T47D (cell line): ENCODE results near the gene RNF20.
"Not testable (repeated sequence)": the region's sequence is repeated elsewhere in the genome, so short reads cannot be mapped to it uniquely, and the experiment has no call there.

Source experiments
- DNase-seq, 2 experiments: peaks; one replicate each; pipeline versions ENCODE4 v3.0.0 to v3.0.0-alpha.2; 2011 to 2012; ENCODE audit warnings: low read depth in 1 of 2, low spot score in 1 of 2
- JUND ChIP-seq: IDR thresholded peaks from 2 replicates; pipeline ENCODE4 v1.6.1; 2012; ENCODE audit warnings: low read depth
- in situ Hi-C: cut with HindIII; loops from 2 replicates; pipeline ENCODE4 v1.10.0; 2016; ENCODE audit warnings: low sequenced_read_pairs, low pct_unique_long_range_greater_than_20kb

RNF20 gene

DNA sequence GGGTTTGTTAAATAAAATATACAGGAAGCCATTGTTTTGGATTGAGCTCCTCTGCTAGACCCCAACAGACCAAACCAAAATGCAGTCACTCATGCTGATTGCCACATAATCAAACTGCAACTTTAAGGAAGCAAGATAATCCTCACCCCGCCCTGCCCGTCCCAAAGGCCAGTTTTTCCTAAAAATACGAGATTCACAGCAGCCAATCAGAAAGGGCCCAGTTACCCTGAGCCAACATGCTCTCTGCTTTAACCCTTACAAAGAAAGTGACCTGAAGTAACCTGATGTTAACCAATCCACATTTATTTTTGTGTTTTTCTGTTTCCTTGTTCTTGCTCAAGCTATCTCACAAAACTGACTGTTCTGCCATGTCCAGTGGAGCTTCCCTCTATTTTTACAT is 21.5 kb upstream of the RNF20 start:
- in situ Hi-C loops, result no loop called here
- DNase-seq, result no peak
- TF ChIP-seq JUND, result no peak

DNA sequence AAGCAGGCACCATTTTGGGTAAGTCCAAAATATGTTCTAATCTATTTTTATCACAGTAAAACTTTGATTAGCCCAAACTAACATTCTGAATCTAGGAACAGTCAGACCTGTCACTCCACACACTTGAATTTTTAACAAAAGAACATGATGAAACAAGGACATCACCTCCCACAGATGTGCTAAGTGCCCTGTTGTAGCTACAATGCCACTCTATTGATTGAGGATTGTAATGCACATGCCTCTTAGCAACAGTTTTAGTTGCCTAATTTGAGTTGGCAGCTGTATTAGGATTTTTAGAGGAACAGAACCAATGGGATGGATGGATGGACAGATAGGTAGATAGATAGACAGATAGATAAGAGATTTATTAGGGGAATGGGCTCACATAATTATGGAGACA is 20.3 kb upstream of the RNF20 start:
- in situ Hi-C loops, result no loop called here
- DNase-seq, result no peak
- no peak for TF ChIP-seq JUND

DNA sequence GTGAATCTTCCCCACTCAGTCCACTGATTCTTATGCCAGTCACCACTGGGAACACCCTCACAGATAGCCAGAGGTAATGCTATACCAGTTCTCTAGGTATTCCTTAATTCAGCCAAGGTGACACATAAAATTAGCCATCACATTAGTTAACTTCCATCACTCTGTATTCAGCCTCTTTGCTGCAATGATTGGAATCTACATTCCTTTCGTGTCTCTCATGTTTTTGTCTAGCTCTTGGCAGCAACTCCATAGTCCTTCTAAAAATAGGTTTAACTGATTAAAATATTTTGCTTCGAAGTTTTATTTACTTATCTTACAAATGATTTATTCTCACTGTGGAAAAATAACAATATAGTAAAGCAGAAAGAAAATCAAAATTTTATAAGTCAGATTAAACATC is 19.6 kb upstream of the RNF20 start:
- TF ChIP-seq JUND, result no peak
- in situ Hi-C loops, result no loop called here
- DNase-seq, result peak in 1 of 2 experiments; percentile 30

DNA sequence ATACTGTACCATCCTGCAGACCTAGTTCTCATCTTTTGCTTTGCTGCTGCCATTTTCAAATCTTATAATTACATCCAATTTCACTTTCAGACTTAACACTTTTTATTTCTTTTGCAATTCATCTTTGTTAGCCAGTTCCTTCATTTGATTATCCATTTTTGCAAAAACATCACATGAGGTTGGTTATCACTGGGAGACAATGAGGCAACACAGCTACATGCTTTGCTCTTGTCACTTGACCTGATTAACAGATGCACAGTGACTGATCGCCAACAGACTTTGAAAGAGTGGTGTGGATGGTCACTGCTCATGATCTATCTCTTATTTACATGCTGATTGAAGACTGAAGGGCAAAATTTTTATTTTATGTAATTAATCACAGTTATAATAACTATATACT is 17.0 kb upstream of the RNF20 start:
- in situ Hi-C loops, result no loop called here
- DNase-seq, result no peak
- no peak for TF ChIP-seq JUND

DNA sequence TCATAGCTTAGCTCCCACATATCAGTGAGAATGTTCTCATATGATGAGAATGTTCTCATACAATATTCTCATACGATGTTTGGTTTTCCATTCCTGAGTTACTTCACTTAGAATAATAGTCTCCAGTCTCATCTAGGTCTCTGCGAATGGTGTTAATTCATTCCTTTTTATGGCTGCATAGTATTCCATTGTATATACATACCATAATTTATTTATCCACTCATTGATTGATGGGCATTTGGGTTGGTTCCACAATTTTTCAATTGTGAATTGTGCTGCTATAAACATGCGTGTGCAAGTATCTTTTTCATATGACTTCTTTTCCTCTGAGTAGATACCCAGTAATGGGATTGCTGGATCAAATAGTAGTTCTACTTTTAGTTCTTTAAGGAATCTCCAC is 15.2 kb upstream of the RNF20 start:
- in situ Hi-C loops, DNase-seq: not testable (repeated sequence)

DNA sequence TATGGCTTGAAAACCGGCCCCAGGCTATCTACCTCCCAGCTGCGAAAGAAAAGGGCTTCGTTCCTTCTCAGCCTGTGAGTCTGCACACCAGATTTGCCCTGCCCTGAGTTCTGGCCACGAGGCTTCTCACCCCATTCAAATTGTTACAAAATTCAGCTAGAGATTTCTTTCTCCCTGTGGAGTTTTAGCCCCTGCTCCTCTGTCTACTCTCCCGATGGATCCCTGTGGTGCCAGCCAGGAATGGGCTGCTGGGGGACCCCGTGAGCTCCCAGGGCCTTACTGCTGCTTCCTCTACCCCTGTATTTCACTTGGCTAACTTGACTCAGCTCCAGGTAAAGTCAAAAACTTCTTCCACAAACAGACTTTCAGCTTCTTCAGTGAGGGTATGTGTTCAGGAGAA is 9.3 kb upstream of the RNF20 start:
- in situ Hi-C loops, result no loop called here
- TF ChIP-seq JUND, result no peak
- no peak for DNase-seq

DNA sequence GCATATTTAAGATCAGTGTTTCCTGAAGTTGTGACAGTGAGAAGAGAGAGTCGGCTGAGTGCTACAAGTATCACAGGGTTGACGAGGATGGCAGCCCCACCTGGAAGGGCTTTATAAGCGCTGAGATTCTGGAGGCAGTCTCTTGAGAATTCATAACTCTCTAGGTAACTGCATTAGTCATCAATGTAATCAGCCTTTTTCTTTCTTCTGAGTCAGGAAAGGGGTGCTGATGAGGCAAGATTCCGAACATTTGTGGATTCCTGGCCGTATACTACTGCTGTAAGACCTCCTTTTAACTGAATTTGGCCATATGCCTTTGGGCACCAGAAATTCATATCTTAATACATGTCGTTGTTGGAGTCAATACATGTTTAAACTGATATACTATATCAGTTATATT is 6.6 kb upstream of the RNF20 start:
- TF ChIP-seq JUND, result no peak
- DNase-seq, result no peak
- in situ Hi-C loops, result no loop called here

DNA sequence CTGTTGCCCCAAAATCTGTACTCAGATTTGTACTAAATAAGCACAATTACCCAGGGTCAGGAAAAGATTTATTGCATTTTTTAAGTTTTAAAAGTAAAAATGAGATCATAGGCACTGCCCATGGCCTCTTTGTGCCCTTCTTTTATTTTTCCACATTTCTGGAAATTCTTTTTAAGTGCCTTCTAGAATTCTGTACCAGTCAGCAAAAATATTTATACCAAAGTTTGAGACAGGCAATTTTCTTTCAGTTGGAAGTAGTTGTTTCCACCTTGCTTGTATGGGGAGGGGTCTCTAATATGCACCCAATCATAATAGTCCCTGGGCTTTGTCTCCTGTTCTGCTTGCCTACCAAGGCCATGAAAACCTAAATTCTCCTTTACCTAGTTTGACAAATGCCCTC is 5.6 kb upstream of the RNF20 start:
- DNase-seq, result no peak
- in situ Hi-C loops, result no loop called here
- TF ChIP-seq JUND, result no peak

DNA sequence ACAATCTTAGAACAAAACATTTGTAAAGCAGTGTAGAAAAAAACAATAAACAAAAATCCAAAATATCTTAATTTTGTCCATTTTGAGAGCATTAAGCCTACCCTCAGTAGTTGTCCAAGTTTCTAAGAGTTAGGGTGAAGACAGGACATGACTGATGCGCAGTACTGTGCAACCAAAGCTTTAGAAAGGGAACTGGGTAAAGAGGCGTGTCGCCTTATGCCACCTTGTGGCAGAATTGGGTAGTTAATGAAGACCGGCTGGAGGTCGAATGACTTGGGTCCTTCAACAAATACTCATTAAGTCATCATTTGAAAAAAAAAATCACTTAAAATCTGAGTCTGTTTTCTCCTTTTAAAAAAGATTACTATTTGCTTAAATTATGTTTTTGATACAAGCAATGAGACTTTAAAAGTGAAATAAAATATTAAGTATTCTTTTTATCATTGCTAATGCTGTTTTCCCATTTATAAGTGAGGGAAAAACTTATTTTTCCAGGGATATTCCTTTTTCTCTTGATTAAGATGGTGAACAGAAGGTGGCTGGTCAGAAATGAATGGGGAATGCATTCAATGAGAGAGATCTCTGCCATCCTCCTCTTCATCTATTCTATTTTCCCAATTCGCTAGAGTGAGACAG is 3.5 kb upstream of the RNF20 start:
- no peak for TF ChIP-seq JUND
- DNase-seq, result peak in 1 of 2 experiments; percentile 70
- in situ Hi-C loops, result no loop called here

DNA sequence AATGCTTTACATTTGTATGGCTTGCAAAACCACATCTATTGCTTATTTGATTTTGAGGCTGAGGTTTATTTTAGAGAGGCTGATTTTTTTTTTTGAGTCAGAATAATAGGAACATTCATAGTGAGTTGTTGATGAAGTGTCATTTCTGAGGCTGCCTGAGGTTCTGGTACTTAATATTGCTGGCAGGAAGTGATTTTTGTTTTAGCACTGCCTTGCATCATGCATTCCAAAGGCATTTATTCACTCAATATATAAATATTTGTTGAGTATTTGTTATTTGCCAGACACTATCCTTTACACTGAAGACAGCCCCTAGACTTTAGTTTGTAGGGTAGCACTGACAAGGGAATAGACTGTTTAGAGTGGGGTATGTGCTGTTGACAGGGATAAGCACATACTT is 2.7 kb downstream of the RNF20 start:
- DNase-seq, result no peak
- in situ Hi-C loops, result no loop called here
- TF ChIP-seq JUND, result no peak

DNA sequence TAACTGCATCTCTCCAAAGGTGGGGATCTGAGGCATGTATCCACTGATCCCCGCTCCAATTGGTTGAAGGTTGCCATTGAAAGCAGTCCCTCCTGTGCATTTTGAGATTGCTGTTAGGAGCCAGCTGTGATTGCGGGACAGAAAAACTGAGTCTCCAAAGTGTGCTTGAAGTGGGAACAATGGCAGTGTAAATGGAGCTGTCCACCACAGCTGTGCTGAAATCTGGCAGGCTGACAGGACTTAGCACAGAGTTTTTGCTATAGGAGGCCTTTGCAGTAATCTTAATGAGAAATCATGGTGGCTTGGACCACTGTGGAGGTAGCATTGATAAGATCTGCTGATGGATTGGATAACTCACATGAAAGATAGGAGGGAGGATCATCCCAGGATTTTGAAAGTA is 3.3 kb downstream of the RNF20 start:
- no peak for TF ChIP-seq JUND
- in situ Hi-C loops, result no loop called here
- DNase-seq, result peak in 1 of 2 experiments; percentile 59

DNA sequence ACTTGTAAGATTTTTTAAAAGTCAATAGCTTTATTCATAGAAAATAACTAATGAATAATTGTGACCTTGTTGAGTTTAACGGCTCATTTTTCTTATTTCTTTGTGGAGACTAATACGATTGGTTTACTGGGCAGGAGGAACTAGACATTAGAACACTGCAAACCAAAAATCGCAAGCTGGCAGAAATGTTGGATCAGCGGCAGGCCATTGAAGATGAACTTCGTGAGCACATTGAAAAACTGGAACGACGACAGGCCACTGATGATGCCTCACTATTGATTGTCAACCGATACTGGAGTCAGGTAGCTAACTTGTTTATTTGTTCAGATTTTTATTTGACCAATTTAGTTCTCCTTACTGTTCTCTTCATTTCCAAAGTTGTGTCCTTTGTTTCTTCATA is 6.4 kb downstream of the RNF20 start:
- TF ChIP-seq JUND, result no peak
- DNase-seq, result no peak
- in situ Hi-C loops, result no loop called here

DNA sequence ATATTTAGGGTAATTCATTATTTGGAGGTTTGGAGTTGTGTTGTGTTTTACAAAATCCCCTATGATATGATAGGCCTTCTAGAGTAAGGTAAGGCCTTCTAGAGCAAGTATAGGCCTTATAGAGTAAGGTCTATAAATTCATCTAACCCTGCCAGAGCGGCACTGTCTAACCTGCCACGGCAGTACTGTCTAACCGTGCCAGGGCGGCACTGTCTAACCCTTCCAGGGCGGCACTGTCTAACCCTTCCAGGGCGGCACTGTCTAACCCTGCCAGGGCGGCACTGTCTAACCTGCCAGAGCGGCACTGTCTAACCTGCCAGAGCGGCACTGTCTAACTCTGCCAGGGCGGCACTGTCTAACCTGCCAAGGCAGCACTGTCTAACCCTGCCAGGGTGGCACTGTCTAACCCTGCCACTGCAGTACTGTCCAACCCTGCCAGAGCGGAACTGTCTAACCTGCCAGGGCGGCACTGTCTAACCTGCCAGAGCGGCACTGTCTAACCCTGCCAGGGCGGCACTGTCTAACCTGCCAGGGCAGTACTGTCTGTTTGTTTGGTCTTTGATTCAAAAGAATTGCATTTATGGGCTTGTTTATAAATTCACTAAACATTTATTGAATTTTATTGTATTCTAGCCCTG is 9.6 kb downstream of the RNF20 start:
- in situ Hi-C loops, result no loop called here
- DNase-seq, result no peak

DNA sequence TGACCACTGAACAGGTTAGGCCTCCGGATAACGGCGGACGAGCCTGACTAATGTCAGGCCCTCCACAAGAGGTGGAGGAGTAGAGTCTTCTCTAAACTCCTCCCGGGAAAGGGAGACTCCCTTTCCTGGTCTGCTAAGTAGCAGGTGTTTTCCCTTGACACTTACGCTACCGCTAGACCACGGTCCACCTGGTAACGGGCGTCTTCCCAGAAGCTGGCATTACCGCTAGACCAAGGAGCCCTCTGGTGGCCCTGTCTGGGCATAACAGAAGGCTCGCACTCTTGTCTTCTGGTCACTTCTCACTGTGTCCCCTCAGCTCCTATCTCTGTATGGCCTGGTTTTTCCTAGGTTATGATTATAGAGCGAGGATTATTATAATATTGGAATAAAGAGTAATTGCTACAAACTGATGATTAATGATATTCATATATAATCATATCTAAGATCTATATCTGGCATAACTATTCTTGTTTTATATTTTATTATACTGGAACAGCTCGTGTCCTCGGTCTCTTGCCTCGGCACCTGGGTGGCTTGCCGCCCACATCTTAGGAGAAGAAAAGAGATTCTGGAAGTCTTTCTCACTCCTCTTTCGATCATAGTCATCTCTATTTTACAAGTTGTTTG is 15.9 kb downstream of the RNF20 start:
- DNase-seq, in situ Hi-C loops: not testable (repeated sequence)

More for the DNA sequence above, 9.6 kb downstream of the RNF20 start:
- no peak for TF ChIP-seq JUND
